Subcutaneous abdominal adipose tissue (tissue), 5 donors: ENCODE measurements around the gene GRB10.

Experiments
- H3K27ac ChIP-seq: one replicate; pipeline ENCODE4 v1.7.0; 2013; ENCODE audit warnings: low read depth, mild to moderate bottlenecking, inconsistent platforms, low read length, moderate library complexity
- H3K27me3 ChIP-seq, 5 donors: one replicate each; pipeline ENCODE4 v1.7.0; 2013; ENCODE audit warnings: low read length in 5 of 5, inconsistent platforms in 1 of 5; ENCODE audit not compliant: control insufficient read depth in 5 of 5, insufficient read depth in 4 of 5
- H3K36me3 ChIP-seq, 5 donors: one replicate each; pipeline ENCODE4 v1.7.0; 2013; ENCODE audit warnings: low read length in 5 of 5; ENCODE audit not compliant: control insufficient read depth in 5 of 5, insufficient read depth in 5 of 5
- H3K4me1 ChIP-seq, 5 donors: one replicate each; pipeline ENCODE4 v1.7.0; 2013; ENCODE audit warnings: low read length in 5 of 5, mild to moderate bottlenecking in 3 of 5, moderate library complexity in 1 of 5; ENCODE audit not compliant: control insufficient read depth in 5 of 5, insufficient read depth in 5 of 5
- H3K4me3 ChIP-seq, 5 donors: one replicate each; pipeline ENCODE4 v1.7.0; 2013; ENCODE audit warnings: low read length in 5 of 5, low read depth in 1 of 5
- H3K9ac ChIP-seq, 5 donors: one replicate each; pipeline ENCODE4 v1.7.0; 2013; ENCODE audit warnings: low read length in 5 of 5, mild to moderate bottlenecking in 4 of 5, moderate library complexity in 3 of 5
- H3K9me3 ChIP-seq, 5 donors: one replicate each; pipeline ENCODE4 v1.7.0; 2013; ENCODE audit warnings: low read length in 5 of 5; ENCODE audit not compliant: control insufficient read depth in 5 of 5
- donor health status: healthy.
- donor health status: healthy.
- donor health status: healthy.
- donor health status: healthy.
- donor health status: healthy.

The GRB10 gene

DNA sequence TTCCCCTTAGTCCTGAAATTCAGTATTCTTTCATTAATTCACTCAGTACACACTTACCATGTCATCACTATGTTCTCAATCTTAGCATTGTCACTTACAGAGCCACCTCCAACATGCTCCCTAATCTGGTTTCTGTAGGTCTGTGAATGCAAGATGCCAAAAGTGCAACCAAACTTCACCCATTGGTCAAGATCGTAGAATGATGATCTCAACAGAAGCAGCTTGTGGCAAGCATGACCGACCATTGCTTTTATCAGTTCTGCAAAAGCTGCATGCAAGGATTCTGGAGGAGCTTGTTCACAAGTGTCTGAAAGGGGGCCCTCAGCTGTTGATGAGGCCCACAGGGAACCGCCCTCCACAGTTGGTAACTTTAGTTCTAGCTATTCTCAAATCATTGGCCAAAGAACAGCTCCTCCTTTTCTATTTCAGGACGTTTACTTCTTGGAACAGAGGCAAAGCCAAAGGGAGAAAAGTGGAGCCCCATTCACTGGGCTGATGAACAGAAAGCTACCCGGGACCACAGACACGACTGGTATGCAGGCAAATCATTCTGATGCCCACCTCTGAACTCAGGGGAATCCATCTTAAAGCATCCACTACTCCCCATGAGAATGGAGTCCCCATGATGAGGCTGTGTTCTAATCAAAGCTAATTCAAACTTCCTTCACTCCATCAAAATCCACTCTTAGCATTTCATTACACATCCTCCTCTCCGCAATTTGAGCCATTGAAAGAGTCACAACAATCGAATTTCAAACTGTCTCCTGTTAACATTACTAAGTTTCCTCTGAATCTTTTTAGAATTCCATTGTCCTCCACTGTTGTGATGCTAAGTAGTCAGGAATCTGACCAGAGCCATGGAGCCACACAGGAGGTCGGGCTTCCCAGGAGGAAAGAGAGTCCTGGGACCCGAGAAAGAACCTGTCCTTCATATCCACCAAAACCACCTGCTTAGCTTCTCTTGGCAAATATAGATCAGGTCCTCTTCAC, 13.9 kb downstream of the GRB10 start:
- H3K27ac ChIP-seq: no peak overlapping the region
- H3K9ac ChIP-seq: no peak overlapping the region
- no peaks in the 10 kb centered on the region for H3K36me3 ChIP-seq
- peaks cover 0 to 16% (median 7%) of the 10 kb centered on the region in 5 donors for H3K4me1 ChIP-seq
- no peaks in the 10 kb centered on the region for H3K9me3 ChIP-seq
- no peak overlapping the region for H3K4me3 ChIP-seq
- H3K27me3 ChIP-seq: no peaks in the 10 kb centered on the region

DNA sequence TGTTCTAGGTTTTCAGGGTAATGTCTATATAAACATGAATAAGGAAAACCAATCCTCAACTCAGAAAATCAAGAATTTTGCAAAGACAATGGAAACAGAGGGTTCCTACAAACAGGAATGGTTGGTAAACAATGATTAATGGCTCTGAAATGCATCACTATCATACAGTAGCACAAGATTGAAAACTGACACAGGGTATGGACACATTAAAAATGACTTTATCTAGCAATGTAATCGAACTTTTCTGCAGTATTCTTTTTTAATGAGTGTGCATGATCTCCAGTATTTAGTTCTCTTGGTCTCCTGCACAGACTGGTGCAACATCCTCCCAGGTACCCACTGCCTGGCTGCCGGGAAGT, 15.9 kb downstream of the GRB10 start:
- no peaks in the 10 kb centered on the region for H3K9me3 ChIP-seq
- H3K27ac ChIP-seq: no peak overlapping the region
- H3K9ac ChIP-seq: no peak overlapping the region
- peaks cover 0 to 13% (median 7%) of the 10 kb centered on the region in 5 donors for H3K4me1 ChIP-seq
- no peaks in the 10 kb centered on the region for H3K27me3 ChIP-seq
- H3K36me3 ChIP-seq: no peaks in the 10 kb centered on the region
- H3K4me3 ChIP-seq: no peak overlapping the region

DNA sequence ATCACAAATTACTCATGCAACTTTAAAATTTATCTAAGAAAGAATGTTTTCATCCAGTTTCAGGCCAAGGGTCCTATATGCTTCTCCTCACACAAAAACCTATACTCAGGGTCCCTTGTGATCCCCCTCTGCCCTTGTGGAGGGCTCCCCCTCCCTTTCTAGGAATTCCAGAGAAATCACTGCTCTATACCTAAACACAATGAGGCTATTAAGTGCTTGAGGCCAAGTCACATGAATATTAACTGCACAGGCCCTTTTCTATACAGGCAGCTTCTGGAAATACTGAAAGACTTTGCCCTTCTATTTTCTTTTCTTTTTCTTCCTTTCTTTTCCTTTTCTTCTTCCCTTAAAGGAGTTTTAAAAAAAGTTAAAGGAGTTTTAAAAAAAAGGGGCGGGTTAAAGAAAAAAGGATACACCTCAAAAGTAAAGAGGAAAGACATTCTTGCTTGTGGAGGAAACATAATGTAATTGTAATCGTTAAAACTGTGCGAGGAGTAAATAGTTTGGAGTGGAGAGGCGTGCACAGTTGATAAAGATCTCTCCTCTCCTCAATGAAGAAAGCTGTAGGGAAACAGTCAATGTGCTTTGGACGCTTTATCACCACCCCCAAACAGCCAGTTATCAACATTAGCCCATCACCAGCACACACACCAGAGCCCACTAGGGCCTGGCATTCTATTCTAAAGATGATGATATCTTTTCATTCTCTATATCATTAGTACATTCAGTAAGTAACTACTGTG, 16.4 kb downstream of the GRB10 start:
- no peak overlapping the region for H3K27ac ChIP-seq
- no peak overlapping the region for H3K4me3 ChIP-seq
- no peak overlapping the region for H3K9ac ChIP-seq
- peaks cover 0 to 13% (median 5%) of the 10 kb centered on the region in 5 donors for H3K4me1 ChIP-seq
- H3K9me3 ChIP-seq: no peaks in the 10 kb centered on the region
- H3K27me3 ChIP-seq: no peaks in the 10 kb centered on the region
- peaks cover 0 to 2% (median 0%) of the 10 kb centered on the region in 5 donors for H3K36me3 ChIP-seq

DNA sequence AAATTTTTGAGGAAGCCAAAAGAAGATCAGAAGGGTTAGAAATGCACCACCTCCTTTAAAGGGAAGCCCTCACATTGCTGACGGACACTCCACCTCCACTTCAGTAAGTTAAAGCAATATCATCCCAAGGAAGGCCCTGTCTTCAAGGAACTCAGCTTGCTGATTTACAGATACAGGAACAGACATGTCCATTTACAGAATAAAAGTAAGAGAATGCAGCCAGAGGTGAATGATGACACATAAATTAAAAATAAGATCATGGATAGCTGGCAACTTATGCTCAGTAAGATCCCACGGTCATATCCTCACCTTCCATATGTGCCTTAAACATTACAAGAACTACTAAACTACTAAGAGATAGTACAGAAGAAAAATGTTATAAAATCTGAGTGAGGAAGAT, 20.4 kb downstream of the GRB10 start:
- Histone ChIP-seq H3K27ac (no peak overlapping the region), H3K27me3 (no peaks in the 10 kb centered on the region), H3K4me1 (peaks cover 0 to 4% (median 0%) of the 10 kb centered on the region in 5 donors), H3K9ac (no peak overlapping the region), H3K36me3 (peaks cover 0 to 2% (median 0%) of the 10 kb centered on the region in 5 donors), H3K9me3 (no peaks in the 10 kb centered on the region), H3K4me3 (no peak overlapping the region)

DNA sequence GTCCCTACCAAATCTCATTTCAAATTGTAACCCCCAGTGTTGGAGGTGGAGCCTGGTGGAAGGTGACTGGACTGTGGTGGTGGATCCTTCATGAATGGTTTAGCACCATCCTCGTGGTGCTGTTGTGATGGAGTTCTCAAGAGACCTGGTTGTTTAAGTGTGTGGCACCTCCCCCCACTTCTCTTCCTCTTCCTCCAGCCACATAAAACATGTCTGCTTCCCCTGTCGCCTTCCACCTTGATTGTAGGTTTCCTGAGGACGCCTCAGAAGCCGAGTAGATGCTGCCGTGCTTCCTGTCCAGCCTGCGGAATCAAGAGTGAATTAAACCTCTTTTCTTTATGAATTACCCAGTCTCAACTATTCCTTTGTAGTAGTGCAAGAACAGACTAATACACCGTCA, 21.0 kb downstream of the GRB10 start:
- Histone ChIP-seq H3K27me3 (no peaks in the 10 kb centered on the region), H3K27ac (no peak overlapping the region)

DNA sequence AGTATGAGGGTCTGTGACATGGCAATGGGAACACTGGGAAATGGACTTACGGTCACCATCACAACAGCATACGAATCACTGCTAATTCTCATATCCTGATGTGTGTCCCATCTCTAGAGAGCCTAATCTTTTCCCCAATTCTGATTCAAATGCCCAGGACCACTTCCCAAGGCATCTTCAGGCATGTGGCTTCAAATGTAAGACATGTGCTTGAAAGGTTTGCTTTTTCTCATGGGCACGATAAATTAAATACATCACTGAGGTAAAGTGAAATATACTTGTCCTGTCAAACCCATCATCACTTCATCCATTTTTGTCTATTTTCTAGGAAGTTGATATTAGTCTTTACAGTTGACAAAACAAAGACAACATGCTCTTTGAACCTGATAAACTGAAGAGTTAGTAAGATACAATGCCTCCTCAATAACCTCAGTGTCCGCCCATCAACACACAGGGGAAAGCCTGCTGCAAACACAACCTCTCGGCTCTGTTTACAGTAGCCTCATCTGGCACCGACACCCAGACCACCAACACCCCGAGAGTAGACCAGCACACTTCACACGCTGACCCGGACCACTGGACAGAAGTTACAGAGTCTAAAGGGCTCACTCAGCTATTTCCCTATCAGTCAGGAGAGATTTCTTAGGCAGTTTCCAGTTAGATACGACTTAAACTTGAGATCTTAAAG, 24.8 kb downstream of the GRB10 start:
- Histone ChIP-seq H3K27ac (no peak overlapping the region), H3K4me1 (peaks cover 0 to 27% (median 1%) of the 10 kb centered on the region in 5 donors), H3K36me3 (peaks cover 0 to 14% (median 7%) of the 10 kb centered on the region in 5 donors), H3K27me3 (no peaks in the 10 kb centered on the region), H3K4me3 (no peak overlapping the region), H3K9ac (no peak overlapping the region), H3K9me3 (no peaks in the 10 kb centered on the region)

More for the DNA sequence above, 21.0 kb downstream of the GRB10 start:
- Histone ChIP-seq H3K4me3 (no peak overlapping the region), H3K9me3 (no peaks in the 10 kb centered on the region), H3K36me3 (peaks cover 0 to 2% (median 0%) of the 10 kb centered on the region in 5 donors), H3K4me1 (peaks cover 0 to 4% (median 0%) of the 10 kb centered on the region in 5 donors), H3K9ac (no peak overlapping the region)

DNA sequence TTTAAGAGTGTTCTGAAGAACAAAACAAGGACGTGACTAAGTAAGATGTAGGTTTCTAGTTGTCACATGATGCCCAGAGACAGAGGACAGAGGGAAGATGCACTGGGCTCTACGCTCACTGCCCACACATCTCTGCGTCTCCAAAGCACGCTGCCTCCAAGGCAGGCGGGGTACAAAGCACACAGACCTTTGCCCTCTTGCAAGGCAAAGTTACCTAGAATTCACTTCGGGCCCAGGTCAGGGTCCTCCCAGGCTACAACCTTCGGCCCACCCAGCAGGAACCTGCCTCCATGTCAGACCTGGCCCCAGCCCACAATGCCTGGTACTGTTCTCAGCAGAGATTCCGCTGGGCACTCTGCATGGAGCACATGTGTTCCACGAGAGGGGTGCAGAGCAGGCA, 26.5 kb downstream of the GRB10 start:
- Histone ChIP-seq H3K27ac (no peak overlapping the region), H3K27me3 (no peaks in the 10 kb centered on the region), H3K4me3 (no peak overlapping the region), H3K36me3 (peaks cover 0 to 11% (median 11%) of the 10 kb centered on the region in 5 donors), H3K9ac (no peak overlapping the region), H3K9me3 (no peaks in the 10 kb centered on the region), H3K4me1 (peaks cover 0 to 23% (median 1%) of the 10 kb centered on the region in 5 donors)

DNA sequence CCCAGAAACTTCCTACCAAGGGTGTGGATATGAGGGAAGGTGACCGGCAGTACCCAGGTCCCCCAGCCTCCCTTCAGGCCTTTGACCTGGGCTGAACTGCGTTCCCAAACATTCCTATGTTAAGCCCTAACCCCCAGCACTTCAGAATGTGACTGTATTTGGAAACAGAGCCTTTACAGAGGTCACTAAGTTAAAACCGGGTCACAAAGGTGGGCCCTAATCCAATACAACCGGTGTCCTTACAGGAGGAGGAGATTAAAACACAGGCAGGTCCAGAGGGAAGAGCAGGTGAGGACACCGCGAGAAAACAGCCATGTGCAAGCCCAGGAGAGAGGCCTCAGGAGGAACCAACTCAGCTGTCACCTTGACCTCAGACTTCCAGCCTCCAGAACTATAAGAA, 28.0 kb downstream of the GRB10 start:
- Histone ChIP-seq H3K4me1 (peaks cover 0 to 23% (median 1%) of the 10 kb centered on the region in 5 donors), H3K27me3 (no peaks in the 10 kb centered on the region), H3K4me3 (no peak overlapping the region), H3K36me3 (peaks cover 0 to 11% (median 11%) of the 10 kb centered on the region in 5 donors), H3K27ac (no peak overlapping the region), H3K9ac (no peak overlapping the region), H3K9me3 (no peaks in the 10 kb centered on the region)

DNA sequence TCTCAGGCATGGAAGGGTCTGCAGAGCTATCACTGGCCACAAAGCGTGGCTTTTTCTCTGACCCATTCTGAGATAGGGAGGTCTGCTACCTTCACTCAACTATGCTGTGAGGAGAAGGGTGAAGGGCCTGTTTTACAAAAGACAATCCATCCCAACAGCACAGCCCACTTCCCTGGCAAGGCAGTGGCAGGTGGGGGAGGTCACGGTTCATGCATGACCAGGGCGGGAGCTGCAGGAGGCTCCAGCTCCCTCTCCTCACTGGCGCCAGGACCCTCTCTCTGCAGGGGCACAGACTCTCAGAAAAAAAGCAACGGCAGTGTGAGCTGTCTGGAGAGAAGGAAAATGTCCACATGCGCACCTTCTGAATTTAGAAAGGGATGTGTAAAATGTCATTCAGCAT, 28.5 kb downstream of the GRB10 start:
- Histone ChIP-seq H3K36me3 (peaks cover 0 to 11% (median 11%) of the 10 kb centered on the region in 5 donors), H3K9me3 (no peaks in the 10 kb centered on the region), H3K4me1 (peaks cover 0 to 23% (median 1%) of the 10 kb centered on the region in 5 donors), H3K4me3 (no peak overlapping the region), H3K9ac (no peak overlapping the region), H3K27me3 (no peaks in the 10 kb centered on the region), H3K27ac (no peak overlapping the region)
